ENCODE measurements around the gene C5orf47.

The C5orf47 gene

GRCh38 chr5:173970878-173971650, 17.9 kb upstream of the C5orf47 start:
- DNase-seq = peak; percentile 16

GRCh38 chr5:173971681-173972345, 17.2 kb upstream of the C5orf47 start:
- DNase-seq = peak; percentile 17

GRCh38 chr5:173972607-173972924, 16.4 kb upstream of the C5orf47 start:
- DNase-seq = no peak

DNA sequence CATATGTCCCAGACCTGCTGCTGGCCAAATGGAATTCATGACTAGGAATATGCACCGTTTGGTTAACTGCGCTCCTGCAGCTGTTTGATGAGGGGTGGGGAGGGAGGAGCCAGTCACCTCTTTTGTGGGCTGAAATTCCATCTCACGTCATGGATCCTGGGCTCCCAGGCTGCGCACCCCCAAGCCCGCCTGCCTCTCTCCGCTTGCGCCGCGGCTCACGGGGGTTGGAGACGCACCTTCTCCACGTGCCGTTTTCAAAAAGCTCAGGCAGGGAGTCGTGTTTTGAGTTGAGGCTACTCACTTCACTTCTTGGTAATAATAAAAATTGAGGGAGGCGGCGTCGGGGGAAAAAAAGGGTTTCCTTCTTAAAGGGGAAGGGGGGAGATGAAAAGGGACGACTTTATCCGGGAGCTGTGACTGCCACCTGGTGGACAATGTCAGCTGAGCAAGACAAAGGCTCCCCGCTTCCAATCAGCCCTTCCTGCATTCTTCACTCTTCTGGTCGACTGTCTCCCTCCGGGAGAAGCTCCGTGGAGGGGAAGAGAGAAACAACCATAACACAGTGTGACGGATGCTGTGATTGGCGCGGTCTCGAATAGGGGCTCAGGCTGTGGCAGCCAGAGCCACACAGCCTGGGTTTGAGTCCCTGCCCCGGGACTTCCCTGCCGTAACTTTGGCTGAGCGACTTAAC, 15.9 kb upstream of the C5orf47 start:
- DNase-seq = peak; percentile 86

DNA sequence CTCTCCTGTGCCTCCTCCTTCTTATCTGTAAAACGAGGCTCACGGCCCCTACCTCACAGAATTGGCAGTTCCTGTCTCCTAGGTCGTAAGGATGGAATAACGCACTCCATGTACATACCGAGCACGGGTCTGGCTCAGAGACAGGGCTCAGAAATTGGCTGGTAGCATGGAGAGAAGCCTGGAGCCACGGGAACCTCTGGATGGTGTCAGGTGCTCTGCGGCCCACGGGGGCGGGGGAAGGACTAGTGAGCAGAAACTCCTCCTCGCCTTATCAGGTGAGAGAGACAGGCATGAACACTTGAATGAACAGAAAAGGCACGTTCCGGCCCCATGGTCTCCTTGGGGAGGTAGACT, 15.4 kb upstream of the C5orf47 start:
- DNase-seq = peak; percentile 46

GRCh38 chr5:173974688-173975239, 14.2 kb upstream of the C5orf47 start:
- DNase-seq = peak; percentile 68

- no peak for DNase-seq
Observed at GRCh38 chr5:173981185-173981761, 7.7 kb upstream of the C5orf47 start.

DNA sequence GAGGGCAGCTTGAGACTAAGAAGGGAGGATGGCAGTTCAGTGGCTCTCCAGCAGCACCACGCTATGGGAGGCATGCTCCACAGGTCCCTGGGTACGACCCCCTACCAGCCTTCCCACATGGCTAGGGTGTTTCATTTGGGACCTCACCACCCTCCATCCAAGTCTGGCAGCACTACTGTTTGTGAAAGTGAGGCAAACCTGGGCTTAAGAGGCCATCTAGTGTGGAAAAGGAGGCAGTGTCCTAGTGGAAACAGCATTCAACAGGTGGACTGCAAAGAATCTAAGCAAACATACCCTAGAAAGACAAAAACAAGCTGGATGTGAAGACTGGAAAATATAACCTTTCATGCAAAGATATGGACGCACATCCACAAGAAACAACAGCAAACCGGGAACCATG, 4.8 kb upstream of the C5orf47 start:
- DNase-seq = peak; percentile 34

DNA sequence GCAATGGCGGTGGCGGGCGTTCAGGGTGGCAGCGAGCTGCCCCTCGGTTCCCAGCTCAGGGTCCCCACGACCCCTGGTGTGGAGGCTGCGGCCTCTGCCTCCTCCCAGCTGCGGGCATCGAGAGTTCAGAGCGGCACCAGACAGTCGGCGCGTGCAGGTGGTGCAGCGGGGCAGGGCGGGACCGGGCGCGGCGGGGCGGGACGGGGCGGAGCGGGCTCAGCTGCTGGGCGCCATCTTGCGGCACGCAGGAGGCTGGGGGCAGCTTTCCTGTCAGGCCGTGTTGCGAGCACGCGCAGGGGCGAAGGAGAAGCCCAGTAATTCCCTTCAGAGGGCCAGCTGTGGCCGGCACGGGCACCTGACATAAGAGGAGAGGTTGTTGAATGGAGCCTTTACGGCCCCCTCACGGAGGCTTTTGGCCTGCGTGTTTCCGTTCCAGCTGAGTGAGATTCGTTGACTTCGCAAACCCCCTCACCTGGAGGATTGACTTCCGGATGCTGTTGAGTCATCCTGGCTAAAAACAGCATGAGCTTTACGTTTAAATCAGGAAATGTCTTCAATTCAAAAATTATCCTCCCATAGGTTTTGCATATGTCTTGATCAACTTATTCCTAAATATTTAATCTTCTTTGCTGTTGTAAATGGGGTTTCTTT, 587 bp downstream of the C5orf47 start:
- no peak for DNase-seq

DNA sequence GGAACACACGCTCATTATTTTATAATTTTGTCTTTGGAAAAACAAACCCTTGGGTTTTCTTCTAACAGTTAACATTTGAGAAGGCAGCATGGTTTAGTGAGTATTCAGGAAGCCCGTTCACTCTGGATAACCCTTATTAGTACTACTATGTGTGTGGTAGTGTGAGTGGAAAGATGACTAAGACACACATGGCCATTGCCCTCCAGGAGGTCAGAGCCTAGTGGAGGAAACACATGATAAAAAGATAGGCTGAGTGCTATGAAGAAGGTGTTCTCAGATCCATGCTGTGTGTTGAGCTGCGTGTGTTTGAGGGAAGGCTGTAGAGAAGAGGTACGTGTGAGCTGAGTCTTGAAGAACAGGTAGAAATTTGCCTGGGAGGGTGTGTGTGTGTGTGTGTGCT, 8.4 kb downstream of the C5orf47 start:
- DNase-seq = no peak

GRCh38 chr5:173998531-173998930, 9.6 kb downstream of the C5orf47 start:
- DNase-seq = no peak

DNA sequence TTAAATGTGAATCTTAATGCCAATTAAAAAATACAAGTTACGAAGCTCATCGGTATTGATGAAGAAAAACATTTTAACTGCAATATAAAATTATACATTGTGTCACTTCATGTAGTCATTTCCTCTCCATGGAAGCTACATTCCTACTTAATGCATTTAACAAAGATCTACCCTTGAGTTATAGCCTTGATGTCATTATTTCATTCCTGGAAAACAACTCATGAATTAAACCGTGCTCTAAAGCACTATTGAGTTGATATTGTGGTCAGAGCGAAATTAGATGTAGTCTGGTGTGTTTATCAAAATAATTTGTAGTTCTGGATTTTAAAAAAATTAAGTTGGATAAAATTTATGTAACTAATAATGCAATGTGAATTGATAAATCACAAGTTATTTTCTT, 11.1 kb downstream of the C5orf47 start:
- no peak for DNase-seq

DNA sequence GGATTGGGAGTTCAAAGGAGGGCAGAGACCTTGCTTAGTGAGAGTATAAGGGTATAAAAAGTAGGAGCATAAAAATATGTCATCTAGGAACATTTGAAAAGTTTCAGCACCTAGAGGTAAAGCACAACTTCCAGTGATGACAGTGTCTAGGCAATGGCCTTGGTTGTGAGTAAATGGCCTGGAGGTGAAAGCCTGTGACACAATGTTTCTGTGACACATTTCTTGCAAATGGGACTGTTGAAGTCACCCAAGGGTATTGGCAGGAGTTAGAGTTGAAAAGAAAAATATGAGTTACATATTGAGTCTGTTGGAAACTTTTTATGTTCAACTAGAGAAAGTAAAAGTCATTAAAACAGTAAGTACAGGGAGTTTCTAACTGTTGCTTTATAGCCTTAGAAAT, 14.8 kb downstream of the C5orf47 start:
- DNase-seq = no peak

DNA sequence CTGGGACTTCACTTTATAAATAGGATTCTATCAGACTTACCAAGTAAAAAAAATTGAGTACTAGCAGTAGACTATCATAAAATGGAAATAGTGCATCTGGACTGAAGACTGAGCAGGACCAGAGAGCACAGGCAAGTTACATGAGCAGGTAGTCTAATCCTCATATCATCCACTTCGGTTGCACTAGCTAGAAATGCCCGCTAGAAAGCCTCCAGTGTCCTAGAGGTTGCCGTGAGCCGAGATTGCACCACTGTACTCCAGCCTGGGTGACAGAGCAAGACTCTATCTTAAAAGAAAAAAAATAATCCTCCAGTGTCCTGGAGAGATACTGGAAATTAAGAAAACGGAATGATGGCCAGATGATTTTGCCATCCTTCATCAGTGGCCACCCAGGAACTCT, 20.0 kb downstream of the C5orf47 start:
- no peak for DNase-seq

GRCh38 chr5:174010365-174010764, 21.4 kb downstream of the C5orf47 start:
- no peak for DNase-seq

- DNase-seq = no peak
Observed at GRCh38 chr5:174011441-174011840, 22.5 kb downstream of the C5orf47 start.

DNA sequence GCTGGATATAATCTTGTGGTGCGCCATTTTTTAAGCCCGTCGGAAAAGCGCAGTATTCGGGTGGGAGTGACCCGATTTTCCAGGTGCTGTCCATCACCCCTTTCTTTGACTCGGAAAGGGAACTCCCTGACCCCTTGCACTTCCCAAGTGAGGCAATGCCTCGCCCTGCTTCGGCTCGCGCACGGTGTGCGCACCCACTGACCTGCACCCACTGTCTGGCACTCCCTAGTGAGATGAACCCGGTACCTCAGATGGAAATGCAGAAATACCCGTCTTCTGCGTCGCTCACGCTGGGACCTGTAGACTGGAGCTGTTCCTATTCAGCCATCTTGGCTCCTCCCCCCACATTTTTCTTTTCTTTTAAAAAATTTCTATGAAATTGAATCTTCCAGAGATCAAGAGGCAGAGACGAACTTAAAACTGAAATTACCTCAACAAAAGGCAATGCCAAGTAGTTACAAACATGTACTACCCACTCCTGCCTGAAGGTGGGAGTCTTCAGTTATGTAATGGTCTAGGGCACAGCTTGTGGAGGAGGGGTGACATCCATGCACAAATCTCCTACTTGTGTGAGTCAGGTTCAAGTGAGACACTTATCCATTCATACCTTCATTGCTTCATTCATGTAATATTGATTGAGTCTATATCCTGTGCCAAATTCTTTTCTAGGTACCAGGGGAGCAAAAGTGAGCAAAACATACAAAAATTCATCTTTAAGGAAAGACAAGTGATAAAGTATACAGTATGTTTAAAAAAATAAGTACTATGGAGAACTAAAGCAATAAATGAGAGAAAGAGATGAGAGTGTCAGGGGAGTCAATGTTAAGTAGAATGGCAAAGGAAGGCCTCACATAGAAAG, 31.3 kb downstream of the C5orf47 start:
- peak; percentile 75 for DNase-seq

DNA sequence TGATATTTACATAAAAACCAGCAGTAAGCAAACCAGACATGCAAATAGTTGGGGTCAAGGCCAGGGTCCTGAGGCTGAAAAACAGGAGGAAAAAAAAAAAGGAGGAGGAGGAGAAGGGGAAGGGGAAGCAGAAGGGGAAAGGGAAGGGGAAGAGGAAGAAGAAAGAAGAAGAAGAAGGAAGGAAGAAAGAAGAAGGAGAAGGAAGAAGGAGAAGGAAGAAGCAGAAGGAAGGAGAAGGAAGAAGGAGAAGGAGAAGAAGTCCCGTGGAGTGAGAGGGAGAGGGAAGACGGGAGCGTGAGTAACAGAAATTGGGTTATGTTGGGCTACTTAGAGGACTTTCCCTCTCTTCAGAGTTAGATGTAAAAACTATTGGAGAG, 31.9 kb downstream of the C5orf47 start:
- no peak for DNase-seq

GRCh38 chr5:174022384-174023095, 33.6 kb downstream of the C5orf47 start:
- no peak for DNase-seq

GRCh38 chr5:174030286-174030685, 41.3 kb downstream of the C5orf47 start:
- DNase-seq = no peak

- no peak for DNase-seq
Observed at GRCh38 chr5:174044466-174045254, 55.7 kb downstream of the C5orf47 start.
